Liver (tissue), 9 donors: Measurements from ENCODE around the gene KLHDC7A. TPM values are rescaled to one million over a fixed set of nuclear protein-coding genes. Genes with fewer than 3 reads are reported as not detected.

Experiments
- DNase-seq: peaks from one replicate; pipeline ENCODE4 v3.0.0-alpha.2; 2017; ENCODE audit warnings: low spot score
- H3K27ac ChIP-seq, 2 donors: one replicate each; pipeline ENCODE4 v1.7.0; 2013; ENCODE audit warnings: inconsistent platforms in 2 of 2, low read length in 2 of 2, control low read depth in 1 of 2, low read depth in 1 of 2, mild to moderate bottlenecking in 1 of 2
- H3K27me3 ChIP-seq, 4 donors: one replicate each; pipeline versions ENCODE4 v1.6.1 to v1.7.0; 2013; ENCODE audit warnings: low read length in 3 of 4, inconsistent platforms in 1 of 4, mild to moderate bottlenecking in 1 of 4, moderate library complexity in 1 of 4; ENCODE audit not compliant: control insufficient read depth in 4 of 4, insufficient read depth in 4 of 4
- H3K36me3 ChIP-seq, 4 donors: one replicate each; pipeline versions ENCODE4 v1.6.1 to v1.7.0; 2013; ENCODE audit warnings: low read length in 3 of 4, mild to moderate bottlenecking in 3 of 4, low read depth in 1 of 4, moderate library complexity in 1 of 4; ENCODE audit not compliant: control insufficient read depth in 4 of 4, insufficient read depth in 3 of 4
- H3K4me1 ChIP-seq, 4 donors: one replicate each; pipeline versions ENCODE4 v1.6.1 to v1.7.0; 2013; ENCODE audit warnings: low read length in 3 of 4, mild to moderate bottlenecking in 3 of 4, moderate library complexity in 1 of 4; ENCODE audit not compliant: control insufficient read depth in 4 of 4, insufficient read depth in 4 of 4
- H3K4me3 ChIP-seq, 3 donors: one replicate each; pipeline versions ENCODE4 v1.6.1 to v1.7.0; 2013; ENCODE audit warnings: low read length in 3 of 3, control low read depth in 1 of 3, low read depth in 1 of 3, mild to moderate bottlenecking in 1 of 3
- H3K9ac ChIP-seq, 2 donors: one replicate each; pipeline ENCODE4 v1.7.0; 2013; ENCODE audit warnings: low read length in 2 of 2, mild to moderate bottlenecking in 2 of 2, moderate library complexity in 2 of 2, control low read depth in 1 of 2, low read depth in 1 of 2
- H3K9me3 ChIP-seq, 4 donors: one replicate each; pipeline versions ENCODE4 v1.6.1 to v1.7.0; 2013; ENCODE audit warnings: low read length in 3 of 4; ENCODE audit not compliant: control insufficient read depth in 4 of 4
- CTCF ChIP-seq: fragments of 150-350 bp; IDR thresholded peaks from 2 replicates; pipeline ENCODE4 v1.5.1; 2017; ENCODE audit warnings: improper control_type of control experiment, low read depth, low read length; ENCODE audit not compliant: missing input control
- EGR1 ChIP-seq, 2 donors: IDR thresholded peaks; 2 replicates each; pipeline ENCODE4 v1.6.1; 2016 to 2018; ENCODE audit warnings: antibody characterized with exemption in 2 of 2, low read depth in 2 of 2
- FOXA1 ChIP-seq: IDR thresholded peaks from 2 replicates; pipeline ENCODE4 v1.6.1; 2016; ENCODE audit warnings: antibody characterized with exemption
- FOXA2 ChIP-seq: IDR thresholded peaks from 2 replicates; pipeline ENCODE4 v1.6.1; 2016; ENCODE audit warnings: antibody characterized with exemption
- GABPA ChIP-seq, 2 donors: IDR thresholded peaks in 1 of 2; conservative IDR thresholded peaks in 1 of 2; 2 replicates each; pipeline ENCODE4 v1.6.1; 2016; ENCODE audit warnings: antibody characterized with exemption in 2 of 2, mild to moderate bottlenecking in 1 of 2, moderate library complexity in 1 of 2
- HNF4A ChIP-seq, 2 donors: conservative IDR thresholded peaks; 2 replicates each; pipeline ENCODE4 v1.6.1; 2016; ENCODE audit warnings: antibody characterized with exemption in 2 of 2, mild to moderate bottlenecking in 2 of 2
- HNF4G ChIP-seq: IDR thresholded peaks from 2 replicates; pipeline ENCODE4 v1.6.1; 2016; ENCODE audit warnings: antibody characterized with exemption
- JUND ChIP-seq, 2 donors: IDR thresholded peaks; 2 replicates each; pipeline ENCODE4 v1.6.1; 2016; ENCODE audit warnings: antibody characterized with exemption in 2 of 2
- MAX ChIP-seq: IDR thresholded peaks from 2 replicates; pipeline ENCODE4 v1.6.1; 2016; ENCODE audit warnings: antibody characterized with exemption
- NR2F2 ChIP-seq: IDR thresholded peaks from 2 replicates; pipeline ENCODE4 v1.6.1; 2016; ENCODE audit warnings: antibody characterized with exemption
- RAD21 ChIP-seq, 2 donors: IDR thresholded peaks; 2 replicates each; pipeline ENCODE4 v1.6.1; 2016; ENCODE audit warnings: antibody characterized with exemption in 2 of 2, mild to moderate bottlenecking in 2 of 2
- RXRA ChIP-seq, 2 donors: IDR thresholded peaks; 2 replicates each; pipeline ENCODE4 v1.6.1; 2017 to 2018; ENCODE audit warnings: antibody characterized with exemption in 2 of 2, mild to moderate bottlenecking in 1 of 2
- SP1 ChIP-seq: IDR thresholded peaks from 2 replicates; pipeline ENCODE4 v1.6.1; 2018; ENCODE audit warnings: antibody characterized with exemption, mild to moderate bottlenecking
- TAF1 ChIP-seq: conservative IDR thresholded peaks from 2 replicates; pipeline ENCODE4 v1.6.1; 2016; ENCODE audit warnings: antibody characterized with exemption, mild to moderate bottlenecking
- YY1 ChIP-seq: IDR thresholded peaks from 2 replicates; pipeline ENCODE4 v1.6.1; 2016; ENCODE audit warnings: antibody characterized with exemption, mild to moderate bottlenecking
- ZBTB33 ChIP-seq: IDR thresholded peaks from 2 replicates; pipeline ENCODE4 v1.6.1; 2016; ENCODE audit warnings: antibody characterized with exemption
- WGBS: extraction: QIAGEN DNeasy Blood & Tissue Kit; methylation state at CpG from one replicate; pipeline ENCODE4 v1.1.7; 2013; 5-methylcytosine and 5-hydroxymethylcytosine counted together
- polyA plus RNA-seq, 2 donors: library from polyadenylated mRNA; stranded (reverse) in 1 of 2; unstranded in 1 of 2; fragments of 200-250 nt in 1 of 2; fragments of >200 nt in 1 of 2; fragmentation: Nextera tagmentation in 1 of 2; extraction: Ambion mirVana in 1 of 2; gene quantifications; one replicate each; pipeline versions ENCODE4 v1.2.1 to v1.2.3, GENCODE V29; 2013 to 2015
- total RNA-seq, 2 donors: library from RNA; depleted of rRNA; stranded (reverse); fragments of >200 nt; gene quantifications; one replicate each; pipeline ENCODE4 v1.2.3, GENCODE V29; 2014
- donor health status: healthy.
- donor health status: healthy.
- donor health status: healthy.
- donor health status: healthy.
- donor health status: healthy.

Gene KLHDC7A
- total and polyA plus RNA-seq, 4 donors: 1.3 to 6.6 (median 2.3) TPM

- 67% methylated on average over 7 of the region's 7 CpGs for WGBS
- peaks cover 9 to 22% (median 12%) of the 10 kb centered on the region in 4 donors for H3K4me1 ChIP-seq
- no peak overlapping the region for H3K4me3 ChIP-seq
- no peak overlapping the region for H3K9ac ChIP-seq
- no peak overlapping the region for H3K27ac ChIP-seq
- peaks cover 0 to 3% (median 0%) of the 10 kb centered on the region in 4 donors for H3K9me3 ChIP-seq
- TF ChIP-seq RXRA (IDR thresholded peaks at IDR 0.05): no peak
- no peak for TF ChIP-seq HNF4A (conservative IDR thresholded peaks at IDR 0.05)
- TF ChIP-seq CTCF: no peak
- no peak for TF ChIP-seq SP1
- TF ChIP-seq ZBTB33: no peak
- no peaks in the 10 kb centered on the region for H3K27me3 ChIP-seq
- no peak for DNase-seq
- H3K36me3 ChIP-seq: peaks cover 0 to 2% (median 0%) of the 10 kb centered on the region in 4 donors
These were observed 5.5 kb downstream of the KLHDC7A start for GRCh38 chr1:18486195-18486594.

- peaks cover 0 to 3% (median 1%) of the 10 kb centered on the region in 4 donors for H3K4me1 ChIP-seq
- no peaks in the 10 kb centered on the region for H3K27me3 ChIP-seq
- TF ChIP-seq CTCF (no peak), SP1 (no peak), NR2F2 (no peak), HNF4G (no peak), MAX (no peak), HNF4A (conservative IDR thresholded peaks at IDR 0.05) (no peak), TAF1 (no peak), RXRA (IDR thresholded peaks at IDR 0.05) (no peak)
- no peaks in the 10 kb centered on the region for H3K36me3 ChIP-seq
- peaks cover 0 to 3% (median 0%) of the 10 kb centered on the region in 4 donors for H3K9me3 ChIP-seq
- H3K4me3 ChIP-seq: no peak overlapping the region
- no peak for DNase-seq
- H3K27ac ChIP-seq: no peak overlapping the region
- 98% methylated on average over 2 of the region's 2 CpGs for WGBS
- no peak overlapping the region for H3K9ac ChIP-seq
These were observed 8.8 kb downstream of the KLHDC7A start for GRCh38 chr1:18489417-18490143.

GRCh38 chr1:18491168-18491567 lies 10.4 kb downstream of the KLHDC7A start:
- H3K36me3 ChIP-seq: no peaks in the 10 kb centered on the region
- H3K9ac ChIP-seq: no peak overlapping the region
- no peaks in the 10 kb centered on the region for H3K27me3 ChIP-seq
- WGBS: 76% methylated on average over 3 of the region's 3 CpGs
- H3K4me1 ChIP-seq: peaks cover 0 to 3% (median 0%) of the 10 kb centered on the region in 4 donors
- peaks cover 0 to 3% (median 0%) of the 10 kb centered on the region in 4 donors for H3K9me3 ChIP-seq
- no peak for DNase-seq
- H3K27ac ChIP-seq: no peak overlapping the region
- no peak overlapping the region for H3K4me3 ChIP-seq
- TF ChIP-seq RAD21 (IDR thresholded peaks at IDR 0.05): no peak
- TF ChIP-seq GABPA (IDR thresholded peaks at IDR 0.05 in 1 of 2, conservative IDR thresholded peaks at IDR 0.05 in 1 of 2): no peak
- no peak for TF ChIP-seq HNF4A (conservative IDR thresholded peaks at IDR 0.05)
- TF ChIP-seq JUND (IDR thresholded peaks at IDR 0.05): no peak
- no peak for TF ChIP-seq YY1
- no peak for TF ChIP-seq SP1
- no peak for TF ChIP-seq FOXA2
- no peak for TF ChIP-seq MAX
- TF ChIP-seq FOXA1: no peak
- TF ChIP-seq EGR1 (IDR thresholded peaks at IDR 0.05; ENCODE audit: low read depth in 2 of 2): no peak
- TF ChIP-seq CTCF: no peak
- no peak for TF ChIP-seq HNF4G
- no peak for TF ChIP-seq NR2F2
